OCI-LY7 (cell line): ENCODE measurements around the gene PSEN1. TPM values are rescaled to one million over a fixed set of nuclear protein-coding genes. Genes with fewer than 3 reads are reported as not detected.

Experiments
- BruUV-seq: library from RNA; stranded (reverse); fragments of 400-500 nt; replicated peaks from 2 replicates; lab custom pipeline; 2021; lab: Mats Ljungman, UMichigan
- CTCF ChIA-PET: fragments of 300-600 bp; sonication (Branson Sonifier 250); formaldehyde crosslinking; loops from one replicate; lab custom pipeline; 2022; ENCODE audit warnings: antibody characterized with exemption; ENCODE audit not compliant: unreplicated experiment; lab: Charles Lee
- POLR2A ChIA-PET: fragments of 300-600 bp; sonication (Branson Sonifier 250); formaldehyde crosslinking; loops from one replicate; lab custom pipeline; 2022; ENCODE audit warnings: antibody characterized with exemption; lab: Charles Lee
- DNase-seq: peaks from one replicate; pipeline ENCODE4 v3.0.0-alpha.2; 2015; ENCODE audit warnings: low spot score
- H2AFZ ChIP-seq: fragments of 200-600 bp; sonication (generic), shearing (Covaris generic); 2 replicates; pipeline ENCODE4 v1.6.1; 2014; ENCODE audit warnings: mild to moderate bottlenecking, antibody characterized with exemption, low read length, moderate library complexity
- H3K27ac ChIP-seq: fragments of 200-600 bp; sonication (generic); 2 replicates; pipeline ENCODE4 v1.5.1; 2014; ENCODE audit warnings: mixed run types, low read depth, mild to moderate bottlenecking, moderate library complexity, low read length, inconsistent platforms; ENCODE audit not compliant: poor library complexity, severe bottlenecking
- H3K36me3 ChIP-seq: fragments of 200-600 bp; sonication (generic); 2 replicates; pipeline ENCODE4 v1.6.1; 2014; ENCODE audit warnings: mild to moderate bottlenecking, antibody characterized with exemption, low read length, moderate library complexity, mixed read lengths; ENCODE audit not compliant: insufficient read depth
- H3K4me1 ChIP-seq: fragments of 200-600 bp; sonication (generic); 2 replicates; pipeline ENCODE4 v1.5.1; 2014; ENCODE audit warnings: mild to moderate bottlenecking, low read length; ENCODE audit not compliant: insufficient read depth, poor library complexity, severe bottlenecking
- H3K4me2 ChIP-seq: fragments of 200-600 bp; sonication (generic); 2 replicates; pipeline ENCODE4 v1.6.1; 2014; ENCODE audit warnings: mild to moderate bottlenecking, low read length
- H3K4me3 ChIP-seq: fragments of 200-600 bp; sonication (generic); 2 replicates; pipeline ENCODE4 v1.5.1; 2014; ENCODE audit warnings: mild to moderate bottlenecking, low read depth, low read length; ENCODE audit not compliant: poor library complexity, severe bottlenecking
- H3K79me2 ChIP-seq: fragments of 200-600 bp; sonication (generic); 2 replicates; pipeline ENCODE4 v1.6.1; 2016; ENCODE audit warnings: low read depth, mild to moderate bottlenecking, low read length, moderate library complexity, mixed read lengths; ENCODE audit not compliant: insufficient read depth
- H3K9me2 ChIP-seq: fragments of 200-600 bp; sonication (generic); 2 replicates; pipeline ENCODE4 v1.6.1; 2016; ENCODE audit warnings: mild to moderate bottlenecking, low read length, mixed read lengths; ENCODE audit not compliant: insufficient read depth
- H3K9me3 ChIP-seq: fragments of 200-600 bp; sonication (generic); 2 replicates; pipeline ENCODE4 v1.6.1; 2014; ENCODE audit warnings: mild to moderate bottlenecking, mixed run types, low read length, mixed read lengths
- H4K20me1 ChIP-seq: fragments of 200-600 bp; sonication (generic); 2 replicates; pipeline ENCODE4 v1.6.1; 2014; ENCODE audit warnings: mild to moderate bottlenecking, antibody characterized with exemption, low read length, moderate library complexity, mixed read lengths; ENCODE audit not compliant: insufficient read depth
- CTCF ChIP-seq: fragments of 200-600 bp; sonication (generic); conservative IDR thresholded peaks from 2 replicates; pipeline ENCODE4 v1.5.1; 2014; ENCODE audit warnings: mild to moderate bottlenecking, antibody characterized with exemption, low read length, moderate library complexity, mixed read lengths
- EZH2phosphoT487 ChIP-seq: fragments of 200-600 bp; sonication (generic); IDR thresholded peaks from 2 replicates; pipeline ENCODE4 v1.6.1; 2018; ENCODE audit warnings: low read depth, borderline replicate concordance, mild to moderate bottlenecking, mixed run types, antibody characterized with exemption, low read length, moderate library complexity, mixed read lengths
- intact Hi-C: fragments of 100-400 bp; cut with micrococcal nuclease; formaldehyde crosslinking; loops from one replicate; pipeline ENCODE4 v1.10.0; 2022; ENCODE audit not compliant: unreplicated experiment
- total RNA-seq, 2 experiments: library from RNA; depleted of rRNA in 1 of 2; stranded (reverse); fragments of >200 nt in 1 of 2; shearing (Covaris generic) in 1 of 2; gene quantifications; 2 replicates each; pipeline ENCODE4 v1.2.3, GENCODE V29; 2014 to 2022

Gene PSEN1
- total RNA-seq, 2 experiments from 2014 or later, result 24.4 to 28.0 TPM

DNA sequence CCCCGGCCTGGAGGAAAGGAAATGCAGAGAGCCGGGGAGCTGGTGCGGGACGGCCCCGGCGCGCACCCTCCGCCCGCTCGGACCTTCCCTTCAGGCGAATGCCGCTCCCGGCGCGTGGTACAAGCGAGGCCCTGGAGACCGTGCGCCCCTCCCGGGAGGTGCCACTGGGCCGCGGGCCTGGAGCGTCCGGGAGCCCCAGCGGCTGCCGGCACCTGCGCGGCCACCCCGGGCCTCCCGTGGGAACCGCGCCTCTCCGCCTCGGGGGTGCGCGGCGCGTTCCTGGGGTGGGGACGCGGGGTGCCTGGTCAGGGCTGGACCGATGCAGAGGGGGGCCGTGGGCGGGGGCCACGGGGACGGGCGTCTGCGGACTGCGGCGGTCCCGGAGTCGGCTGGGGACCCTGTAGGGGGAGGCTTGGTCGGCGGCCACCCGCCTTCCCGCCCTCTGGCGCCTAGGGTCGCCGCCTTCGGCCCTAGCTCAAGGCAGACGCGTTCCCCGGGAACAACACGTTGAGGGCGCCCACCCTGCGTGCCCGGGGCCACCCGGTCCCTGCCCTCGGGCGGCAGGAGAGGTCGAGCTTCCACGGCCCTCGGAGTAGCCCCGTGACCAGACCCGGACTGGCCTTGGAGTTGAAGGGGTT, 101.6 kb downstream of the PSEN1 start:
- DNase-seq, result no peak
- intact Hi-C loops, result no loop called here
- no peaks in the 10 kb centered on the region for H3K9me3 ChIP-seq
- TF ChIP-seq CTCF (no peak), EZH2phosphoT487 (no peak; the same call in 1 of the 2 replicates)
- H3K9me2 ChIP-seq, result no peaks in the 10 kb centered on the region
- H3K4me3 ChIP-seq, result no peak overlapping the region
- peaks cover 38% of the 10 kb centered on the region for H3K4me1 ChIP-seq
- H3K27ac ChIP-seq, result no peak overlapping the region
- POLR2A ChIA-PET, result interaction anchor here (0.5 kb wide), 1 partner anchor 213 kb away, joined by 4 read pairs; no protein-coding TSS in a partner anchor
- H4K20me1 ChIP-seq, result no peaks in the 10 kb centered on the region
- BruUV-seq, result no TSS peak
- no peaks in the 10 kb centered on the region for H3K79me2 ChIP-seq
- no peaks in the 10 kb centered on the region for H3K36me3 ChIP-seq
- no peak overlapping the region for H2AFZ ChIP-seq
- H3K4me2 ChIP-seq, result no peak overlapping the region; the same call in 1 of the 2 replicates
- CTCF ChIA-PET, result no interaction called here

DNA sequence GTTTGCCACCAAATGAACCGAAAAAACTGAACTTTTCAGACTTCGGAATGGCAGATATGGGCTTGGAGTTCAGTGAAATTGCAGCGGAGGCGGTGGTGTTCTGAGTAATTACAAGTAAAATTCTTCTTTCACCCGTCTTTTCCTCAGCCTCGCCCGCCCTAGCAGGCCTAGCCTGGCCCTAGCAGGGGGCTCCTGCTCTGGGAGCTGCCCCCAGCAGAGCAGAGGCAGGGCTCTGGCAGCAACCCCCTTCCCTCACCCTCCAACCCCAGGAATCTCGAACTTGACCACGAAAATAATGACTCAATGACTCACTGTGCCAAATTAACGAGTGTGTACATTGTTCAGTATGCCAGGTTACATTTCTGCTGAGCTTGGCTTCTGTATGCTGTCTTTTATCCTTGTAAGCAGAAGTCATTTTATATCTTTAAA, 102.1 kb downstream of the PSEN1 start:
- TF ChIP-seq CTCF, result no peak
- TF ChIP-seq EZH2phosphoT487, result no peak
- ChIA-PET POLR2A (no interaction called here), CTCF (no interaction called here)
- peaks cover 44% of the 10 kb centered on the region for H3K4me1 ChIP-seq
- intact Hi-C loops, result no loop called here
- H3K36me3 ChIP-seq, result no peaks in the 10 kb centered on the region
- no peak overlapping the region for H3K4me2 ChIP-seq
- no peaks in the 10 kb centered on the region for H3K9me2 ChIP-seq
- H3K9me3 ChIP-seq, result no peaks in the 10 kb centered on the region
- no TSS peak for BruUV-seq
- no peaks in the 10 kb centered on the region for H4K20me1 ChIP-seq
- H2AFZ ChIP-seq, result no peak overlapping the region
- no peaks in the 10 kb centered on the region for H3K79me2 ChIP-seq
- no peak overlapping the region for H3K27ac ChIP-seq
- no peak overlapping the region for H3K4me3 ChIP-seq
- DNase-seq, result no peak

GRCh38 chr14:73238941-73239340, 102.6 kb downstream of the PSEN1 start:
- H3K79me2 ChIP-seq, result no peaks in the 10 kb centered on the region
- H3K4me2 ChIP-seq, result no peak overlapping the region
- TF ChIP-seq CTCF (no peak), EZH2phosphoT487 (no peak)
- no peaks in the 10 kb centered on the region for H3K36me3 ChIP-seq
- H2AFZ ChIP-seq, result no peak overlapping the region
- CTCF ChIA-PET, result no interaction called here
- no peaks in the 10 kb centered on the region for H4K20me1 ChIP-seq
- no peak for DNase-seq
- no TSS peak for BruUV-seq
- intact Hi-C loops, result no loop called here
- POLR2A ChIA-PET, result no interaction called here
- no peaks in the 10 kb centered on the region for H3K9me2 ChIP-seq
- H3K4me3 ChIP-seq, result no peak overlapping the region
- peaks cover 45% of the 10 kb centered on the region for H3K4me1 ChIP-seq
- no peaks in the 10 kb centered on the region for H3K9me3 ChIP-seq
- H3K27ac ChIP-seq, result no peak overlapping the region
